Measurements from ENCODE around the gene ADCY5.

DNA sequence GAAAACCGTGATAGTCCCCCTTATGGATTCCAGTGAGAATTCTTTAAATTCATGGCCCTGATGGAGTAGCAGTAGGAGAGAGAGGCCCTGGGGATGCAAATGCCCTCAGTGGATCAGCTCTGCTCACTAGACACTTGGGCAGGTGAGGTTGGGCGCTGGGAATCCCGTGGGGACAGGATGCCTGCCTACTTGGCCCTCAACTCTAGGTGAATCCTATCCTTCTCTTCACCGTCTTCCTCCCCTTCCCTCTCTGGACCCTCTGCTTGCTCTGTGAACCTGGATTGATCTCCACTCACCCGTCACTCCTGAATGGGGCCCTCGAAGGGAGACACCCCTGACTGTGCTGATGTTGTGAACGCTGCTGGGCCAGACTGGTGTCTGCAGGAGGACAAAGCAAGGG, 169.8 kb downstream of the ADCY5 start:
- TF ChIP-seq ZBTB1 (tag by site-specific recombination; IDR thresholded peaks at IDR 0.05) = no peak
- TF ChIP-seq, protein P1, sequence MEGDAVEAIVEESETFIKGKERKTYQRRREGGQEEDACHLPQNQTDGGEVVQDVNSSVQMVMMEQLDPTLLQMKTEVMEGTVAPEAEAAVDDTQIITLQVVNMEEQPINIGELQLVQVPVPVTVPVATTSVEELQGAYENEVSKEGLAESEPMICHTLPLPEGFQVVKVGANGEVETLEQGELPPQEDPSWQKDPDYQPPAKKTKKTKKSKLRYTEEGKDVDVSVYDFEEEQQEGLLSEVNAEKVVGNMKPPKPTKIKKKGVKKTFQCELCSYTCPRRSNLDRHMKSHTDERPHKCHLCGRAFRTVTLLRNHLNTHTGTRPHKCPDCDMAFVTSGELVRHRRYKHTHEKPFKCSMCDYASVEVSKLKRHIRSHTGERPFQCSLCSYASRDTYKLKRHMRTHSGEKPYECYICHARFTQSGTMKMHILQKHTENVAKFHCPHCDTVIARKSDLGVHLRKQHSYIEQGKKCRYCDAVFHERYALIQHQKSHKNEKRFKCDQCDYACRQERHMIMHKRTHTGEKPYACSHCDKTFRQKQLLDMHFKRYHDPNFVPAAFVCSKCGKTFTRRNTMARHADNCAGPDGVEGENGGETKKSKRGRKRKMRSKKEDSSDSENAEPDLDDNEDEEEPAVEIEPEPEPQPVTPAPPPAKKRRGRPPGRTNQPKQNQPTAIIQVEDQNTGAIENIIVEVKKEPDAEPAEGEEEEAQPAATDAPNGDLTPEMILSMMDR (tag by site-specific recombination; IDR thresholded peaks at IDR 0.05) = no peak
